ENCODE data around the gene NEURL1B. TPM values are rescaled to one million over a fixed set of nuclear protein-coding genes. Genes with fewer than 3 reads are reported as not detected.

NEURL1B gene
- total RNA-seq, 4 donors from 2014 or later = 11.9 to 18.8 (median 15.6) TPM

DNA sequence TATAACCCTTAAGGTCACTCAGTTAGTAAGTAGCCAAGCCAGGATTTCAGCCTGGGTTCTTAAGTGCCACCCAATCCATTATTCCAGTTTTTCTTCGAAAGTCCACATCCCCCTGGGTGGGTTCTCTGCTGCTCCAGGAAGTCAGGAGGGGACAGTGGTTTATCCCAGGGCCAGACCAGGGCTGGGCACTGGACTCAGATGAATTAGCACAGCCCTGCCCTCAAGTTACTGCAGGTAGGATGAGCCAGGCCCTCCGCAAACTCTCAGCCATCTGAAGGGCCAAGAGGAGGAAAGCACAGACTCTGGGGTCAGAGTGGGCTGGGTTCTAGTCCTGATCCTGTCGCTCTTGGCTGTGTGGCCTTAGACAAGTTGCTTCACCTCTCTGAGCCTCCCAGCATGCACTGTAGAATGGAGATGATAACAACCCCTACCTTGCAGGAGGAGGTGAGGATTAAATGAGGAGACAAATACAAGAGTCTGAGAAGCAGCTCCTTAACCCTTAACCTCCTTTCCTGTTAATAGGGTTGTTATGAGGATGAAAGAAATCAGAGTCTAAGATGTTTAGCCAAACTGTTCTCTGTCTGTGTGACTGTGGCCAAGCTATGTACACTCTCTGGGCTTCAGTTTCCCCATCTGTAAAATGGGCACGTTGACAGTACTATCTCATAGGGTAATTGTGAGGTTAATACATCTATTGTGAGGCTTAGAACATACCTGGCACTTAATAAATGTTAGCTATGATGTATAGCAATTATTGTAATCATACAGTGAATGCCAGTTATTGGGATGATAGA, 6.8 kb upstream of the NEURL1B start:
- H3K4me3 ChIP-seq = no peak overlapping the region
- no peak for DNase-seq
- H3K4me1 ChIP-seq = peaks cover 0 to 26% (median 10%) of the 10 kb centered on the region in 3 donors
- no peaks in the 10 kb centered on the region for H3K9me3 ChIP-seq
- H3K36me3 ChIP-seq = no peaks in the 10 kb centered on the region
- 80 to 86% methylated on average over 3 to 4 of the region's 4 CpGs for WGBS, 2 donors
- no peaks in the 10 kb centered on the region for H3K27me3 ChIP-seq
- H3K27ac ChIP-seq = no peak overlapping the region
- intact Hi-C loops (cut with DNase I) = no loop called here
- TF ChIP-seq POLR2A (IDR thresholded peaks at IDR 0.05) = no peak
- TF ChIP-seq, protein P1, sequence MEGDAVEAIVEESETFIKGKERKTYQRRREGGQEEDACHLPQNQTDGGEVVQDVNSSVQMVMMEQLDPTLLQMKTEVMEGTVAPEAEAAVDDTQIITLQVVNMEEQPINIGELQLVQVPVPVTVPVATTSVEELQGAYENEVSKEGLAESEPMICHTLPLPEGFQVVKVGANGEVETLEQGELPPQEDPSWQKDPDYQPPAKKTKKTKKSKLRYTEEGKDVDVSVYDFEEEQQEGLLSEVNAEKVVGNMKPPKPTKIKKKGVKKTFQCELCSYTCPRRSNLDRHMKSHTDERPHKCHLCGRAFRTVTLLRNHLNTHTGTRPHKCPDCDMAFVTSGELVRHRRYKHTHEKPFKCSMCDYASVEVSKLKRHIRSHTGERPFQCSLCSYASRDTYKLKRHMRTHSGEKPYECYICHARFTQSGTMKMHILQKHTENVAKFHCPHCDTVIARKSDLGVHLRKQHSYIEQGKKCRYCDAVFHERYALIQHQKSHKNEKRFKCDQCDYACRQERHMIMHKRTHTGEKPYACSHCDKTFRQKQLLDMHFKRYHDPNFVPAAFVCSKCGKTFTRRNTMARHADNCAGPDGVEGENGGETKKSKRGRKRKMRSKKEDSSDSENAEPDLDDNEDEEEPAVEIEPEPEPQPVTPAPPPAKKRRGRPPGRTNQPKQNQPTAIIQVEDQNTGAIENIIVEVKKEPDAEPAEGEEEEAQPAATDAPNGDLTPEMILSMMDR (IDR thresholded peaks at IDR 0.05) = no peak

DNA sequence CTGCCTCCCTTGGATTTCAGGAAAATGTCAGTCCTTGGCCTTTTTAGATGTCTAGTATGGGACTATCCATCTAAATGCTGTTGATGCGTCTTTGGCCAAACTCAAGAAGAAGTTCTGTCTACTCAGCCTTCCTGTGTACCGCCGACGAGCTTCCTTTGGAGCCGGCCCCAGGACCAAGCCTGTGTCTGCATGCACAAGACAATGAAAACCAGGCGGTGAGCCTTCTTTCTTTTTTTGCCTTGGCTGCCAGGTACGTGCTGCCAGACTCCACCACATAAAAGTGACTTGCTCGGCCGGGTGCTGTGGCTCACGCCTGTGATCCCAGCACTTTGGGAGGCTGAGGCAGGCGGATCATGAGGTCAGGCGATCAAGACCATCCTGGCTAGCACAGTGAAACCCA, 6.0 kb upstream of the NEURL1B start:
- no peak for DNase-seq
- H3K27ac ChIP-seq = no peak overlapping the region
- TF ChIP-seq, protein P1 (IDR thresholded peaks at IDR 0.05) = no peak
- no peak for TF ChIP-seq POLR2A (IDR thresholded peaks at IDR 0.05)
- 40 to 88% methylated on average over 1 to 3 of the region's 12 CpGs for WGBS, 2 donors
- H3K4me3 ChIP-seq = no peak overlapping the region
- H3K9me3 ChIP-seq = no peaks in the 10 kb centered on the region
- peaks cover 0 to 30% (median 10%) of the 10 kb centered on the region in 3 donors for H3K4me1 ChIP-seq
- intact Hi-C loops (cut with DNase I) = no loop called here
- H3K36me3 ChIP-seq = no peaks in the 10 kb centered on the region
- H3K27me3 ChIP-seq = no peaks in the 10 kb centered on the region

DNA sequence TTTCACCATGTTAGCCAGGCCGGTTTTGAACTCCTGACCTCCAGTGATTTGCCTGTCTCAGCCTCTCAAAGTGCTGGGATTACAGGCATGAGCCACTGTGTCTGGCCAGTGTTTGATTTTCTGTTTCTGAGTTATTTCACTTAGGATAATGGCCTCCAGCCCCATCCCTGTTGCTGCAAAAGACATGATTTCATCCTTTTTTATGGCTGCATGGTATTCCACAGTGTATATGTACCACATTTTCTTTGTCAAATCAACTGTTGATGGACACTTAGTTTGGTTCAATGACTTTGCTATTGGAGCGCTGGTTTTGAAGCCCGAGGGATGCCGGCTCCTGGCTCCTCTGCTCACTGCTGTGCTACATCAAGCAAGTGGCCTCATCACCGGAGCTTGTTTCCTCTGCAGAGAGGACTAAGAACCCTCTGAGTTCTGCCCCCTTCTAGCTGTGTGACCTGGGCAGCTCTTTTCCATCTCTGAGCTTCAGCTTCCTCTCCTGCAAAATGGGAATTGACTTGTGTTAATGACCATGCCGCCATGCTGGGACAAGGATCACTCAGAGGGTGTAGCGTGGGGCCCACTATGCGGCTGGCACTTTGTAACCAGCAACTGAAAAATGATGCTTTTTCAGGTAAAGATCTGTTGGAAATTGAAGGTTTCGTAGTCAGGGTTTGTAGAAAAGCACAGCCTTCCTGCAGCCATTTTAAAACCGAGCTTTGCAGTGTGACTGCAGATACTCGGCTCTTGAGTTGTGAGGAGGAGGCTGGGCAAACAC, 4.6 kb upstream of the NEURL1B start:
- intact Hi-C loops (cut with DNase I) = no loop called here
- H3K27ac ChIP-seq = peak overlapping the region in 2 of 4 donors; percentile 7 to 21
- H3K36me3 ChIP-seq = no peaks in the 10 kb centered on the region
- TF ChIP-seq, protein P1 (IDR thresholded peaks at IDR 0.05) = no peak
- no peak for TF ChIP-seq POLR2A (IDR thresholded peaks at IDR 0.05)
- H3K9me3 ChIP-seq = no peaks in the 10 kb centered on the region
- DNase-seq = no peak
- H3K4me1 ChIP-seq = peaks cover 6 to 42% (median 17%) of the 10 kb centered on the region in 3 donors
- H3K27me3 ChIP-seq = peaks cover 0 to 9% (median 0%) of the 10 kb centered on the region in 4 donors
- H3K4me3 ChIP-seq = no peak overlapping the region
- 71 to 82% methylated on average over 6 to 10 of the region's 11 CpGs for WGBS, 2 donors

DNA sequence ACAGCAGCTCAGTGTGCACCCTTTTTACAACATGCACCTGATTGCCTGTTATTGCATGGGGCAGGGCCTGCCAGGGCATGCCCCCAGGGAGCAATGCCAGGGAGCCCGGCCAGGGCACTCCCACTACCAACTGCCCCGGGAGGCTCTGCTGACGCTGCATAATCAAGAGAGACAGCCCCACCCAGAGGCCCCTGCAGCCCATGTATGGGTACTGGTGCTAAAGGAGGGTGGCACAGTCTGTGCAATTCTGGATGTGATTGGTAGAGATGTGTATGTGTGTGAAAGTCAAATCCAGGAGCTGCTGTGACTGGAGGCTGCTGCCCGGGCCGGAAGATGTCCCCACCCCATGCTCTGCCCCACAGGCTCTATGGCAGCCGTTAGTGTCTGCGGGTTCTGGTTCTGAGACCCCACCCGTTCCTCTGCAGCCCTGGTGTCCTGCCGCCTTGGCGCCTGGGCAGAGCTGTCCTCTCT, 3.9 kb upstream of the NEURL1B start:
- H3K9me3 ChIP-seq = no peaks in the 10 kb centered on the region
- peaks cover 6 to 49% (median 24%) of the 10 kb centered on the region in 3 donors for H3K4me1 ChIP-seq
- DNase-seq = no peak
- WGBS, 2 donors = 49% methylated on average over 4 of the region's 10 CpGs; no CpG with 5 or more reads in 1 of the 2 donors
- TF ChIP-seq, protein P1 (IDR thresholded peaks at IDR 0.05) = peak in 3 of 6 experiments; percentile 15 to 26 (median 23)
- TF ChIP-seq POLR2A (IDR thresholded peaks at IDR 0.05) = peak in 1 of 4 donors; percentile 19
- peaks cover 0 to 13% (median 0%) of the 10 kb centered on the region in 4 donors for H3K27me3 ChIP-seq
- intact Hi-C loops (cut with DNase I) = no loop called here
- H3K4me3 ChIP-seq = peak overlapping the region in 1 of 4 donors; percentile 31
- H3K36me3 ChIP-seq = no peaks in the 10 kb centered on the region
- peak overlapping the region in 3 of 4 donors; percentile 20 to 70 (median 66) for H3K27ac ChIP-seq
